CD4-positive, alpha-beta T cell (primary cell): Measurements from ENCODE around the gene FOXJ3. TPM values are rescaled to one million over a fixed set of nuclear protein-coding genes. Genes with fewer than 3 reads are reported as not detected.

ENCODE experiments used
- ATAC-seq: fragments of 200-7000 bp; cut with Tn5 transposase; one replicate; pipeline ENCODE4 v1.10.0; 2022; ENCODE audit warnings: mild to moderate bottlenecking; ENCODE audit not compliant: poor library complexity
- CTCF ChIA-PET: fragments of 350-600 bp; sonication (Branson Sonifier 250); formaldehyde crosslinking; loops from one replicate; lab custom pipeline; 2021; ENCODE audit warnings: antibody characterized with exemption, inconsistent platforms; lab: Charles Lee
- POLR2A ChIA-PET: fragments of 350-600 bp; sonication (Branson Sonifier 250); formaldehyde crosslinking; loops from one replicate; lab custom pipeline; 2021; ENCODE audit warnings: antibody characterized with exemption, inconsistent platforms; lab: Charles Lee
- DNase-seq, 14 experiments: peaks; one replicate each; pipeline ENCODE4 v3.0.0-alpha.2; 2013 to 2020; ENCODE audit warnings: mixed read lengths in 2 of 14
- H3K27ac ChIP-seq, 2 donors: one replicate each; pipeline versions ENCODE4 v1.5.1 to v1.7.0; 2013; ENCODE audit warnings: low read length in 2 of 2, low read depth in 1 of 2, mild to moderate bottlenecking in 1 of 2
- H3K27me3 ChIP-seq, 2 experiments: 1 replicate in 1 of 2; 2 replicates in 1 of 2; pipeline versions ENCODE4 v1.6.1 to v1.7.0; 2013; ENCODE audit warnings: low read length in 2 of 2, control low read depth in 1 of 2, mild to moderate bottlenecking in 1 of 2, moderate library complexity in 1 of 2; ENCODE audit not compliant: insufficient read depth in 2 of 2, control insufficient read depth in 1 of 2
- H3K36me3 ChIP-seq: one replicate; pipeline ENCODE4 v1.6.1; 2013; ENCODE audit warnings: low read length, control low read depth; ENCODE audit not compliant: insufficient read depth
- H3K4me1 ChIP-seq: one replicate; pipeline ENCODE4 v1.6.1; 2013; ENCODE audit warnings: low read length, control low read depth; ENCODE audit not compliant: insufficient read depth
- H3K4me3 ChIP-seq: one replicate; pipeline ENCODE4 v1.5.1; 2013; ENCODE audit warnings: mild to moderate bottlenecking, low read length, moderate library complexity
- H3K9me3 ChIP-seq, 2 experiments: 1 replicate in 1 of 2; 2 replicates in 1 of 2; pipeline versions ENCODE4 v1.6.1 to v1.7.0; 2013; ENCODE audit warnings: low read length in 2 of 2, mild to moderate bottlenecking in 2 of 2, control low read depth in 1 of 2, moderate library complexity in 1 of 2; ENCODE audit not compliant: control insufficient read depth in 1 of 2, insufficient read depth in 1 of 2
- H3K27ac Mint-ChIP-seq: one replicate; pipeline ENCODE4 v1.8.0; 2020; ENCODE audit warnings: mixed read lengths
- H3K27me3 Mint-ChIP-seq: one replicate; pipeline ENCODE4 v1.8.0; 2021; ENCODE audit warnings: mixed read lengths
- H3K36me3 Mint-ChIP-seq: one replicate; pipeline ENCODE4 v1.8.0; 2021; ENCODE audit warnings: low read depth, mixed read lengths
- H3K4me1 Mint-ChIP-seq: one replicate; pipeline ENCODE4 v1.8.0; 2021; ENCODE audit warnings: low read depth, mixed read lengths
- H3K4me3 Mint-ChIP-seq: one replicate; pipeline ENCODE4 v1.8.0; 2020; ENCODE audit warnings: mild to moderate bottlenecking, mixed read lengths
- H3K9me3 Mint-ChIP-seq: one replicate; pipeline ENCODE4 v1.8.0; 2020; ENCODE audit warnings: mixed read lengths
- CTCF ChIP-seq: fragments of 200-600 bp; IDR thresholded peaks from one replicate; pipeline ENCODE4 v1.8.0; 2022; ENCODE audit warnings: antibody characterized with exemption, mild to moderate bottlenecking
- intact Hi-C, 2 experiments: fragments of 100-400 bp; cut with DNase I in 1 of 2; cut with micrococcal nuclease in 1 of 2; formaldehyde crosslinking; loops; one replicate each; pipeline versions ENCODE4 v1.15.1 to v1.9.0; 2023 to 2025; cut with DNase I, micrococcal nuclease
- total RNA-seq, 174 experiments: library from RNA in 2 of 174; stranded (reverse) in 2 of 174; gene quantifications; one replicate each; pipeline ENCODE4 v1.2.3 and lab custom pipeline; 2021 to 2026

The FOXJ3 gene
- total RNA-seq, 2 experiments from 2014 or later: 73.1 to 74.9 TPM

GRCh38 chr1:42330215-42330614 is 4.8 kb downstream of the FOXJ3 start:
- CTCF ChIA-PET: no interaction called here
- TF ChIP-seq CTCF: no peak

GRCh38 chr1:42328916-42329496 is 6.0 kb downstream of the FOXJ3 start:
- H3K36me3 ChIP-seq: no peaks in the 10 kb centered on the region
- no peaks in the 10 kb centered on the region for H3K9me3 ChIP-seq
- H3K4me3 ChIP-seq: no peak overlapping the region
- CTCF ChIA-PET: interaction anchor here (1.0 to 1.5 kb wide), 2 partner anchors 14 to 156 kb away, joined by 3 read pairs; no protein-coding TSS in a partner anchor
- DNase-seq: no peak
- Mint-ChIP-seq H3K4me3 (peak overlapping the region; percentile 2), H3K27me3 (no peaks in the 10 kb centered on the region), H3K4me1 (peaks cover 95% of the 10 kb centered on the region), H3K36me3 (peaks cover 5% of the 10 kb centered on the region), H3K9me3 (no peaks in the 10 kb centered on the region), H3K27ac (no peak overlapping the region)
- H3K4me1 ChIP-seq: peaks cover 21% of the 10 kb centered on the region
- intact Hi-C loops: no loop called here
- ATAC-seq: no peak
- H3K27ac ChIP-seq: no peak overlapping the region
- POLR2A ChIA-PET: interaction anchor here (0.9 kb wide), 1 partner anchor 8 kb away, joined by 4 read pairs; no protein-coding TSS in a partner anchor
- no peaks in the 10 kb centered on the region for H3K27me3 ChIP-seq
- no peak for TF ChIP-seq CTCF

More at GRCh38 chr1:42330215-42330614, 4.8 kb downstream of the FOXJ3 start:
- H3K27me3 Mint-ChIP-seq: no peaks in the 10 kb centered on the region
- H3K4me1 Mint-ChIP-seq: peaks cover 90% of the 10 kb centered on the region
- H3K36me3 ChIP-seq: no peaks in the 10 kb centered on the region
- no peak overlapping the region for H3K27ac Mint-ChIP-seq
- POLR2A ChIA-PET: no interaction called here
- H3K27ac ChIP-seq: no peak overlapping the region
- peaks cover 22% of the 10 kb centered on the region for H3K4me1 ChIP-seq
- no peak for DNase-seq
- no peaks in the 10 kb centered on the region for H3K9me3 Mint-ChIP-seq
- no peaks in the 10 kb centered on the region for H3K27me3 ChIP-seq
- ATAC-seq: no peak
- no peaks in the 10 kb centered on the region for H3K9me3 ChIP-seq
- peak overlapping the region; percentile 5 for H3K4me3 Mint-ChIP-seq
- no peak overlapping the region for H3K4me3 ChIP-seq
- intact Hi-C loops: loop anchor here (10.0 kb wide), 4 partner anchors 155 to 625 kb away; partner anchors contain the start of genes HIVEP3 (in 1 of the 2) and SLC2A1 (in 1 of the 2)
- H3K36me3 Mint-ChIP-seq: peaks cover 9% of the 10 kb centered on the region

GRCh38 chr1:42328047-42328625 is 6.9 kb downstream of the FOXJ3 start:
- no peaks in the 10 kb centered on the region for H3K9me3 ChIP-seq
- H3K27ac Mint-ChIP-seq: no peak overlapping the region
- H3K36me3 Mint-ChIP-seq: peaks cover 4% of the 10 kb centered on the region
- intact Hi-C loops: no loop called here
- no peak overlapping the region for H3K4me3 ChIP-seq
- no peak overlapping the region for H3K27ac ChIP-seq
- POLR2A ChIA-PET: interaction anchor here (0.7 kb wide), 1 partner anchor 127 kb away, joined by 3 read pairs; no protein-coding TSS in a partner anchor
- H3K4me1 Mint-ChIP-seq: peaks cover 93% of the 10 kb centered on the region
- TF ChIP-seq CTCF: no peak
- CTCF ChIA-PET: interaction anchor here (1.5 kb wide), 1 partner anchor 13 kb away, joined by 3 read pairs; no protein-coding TSS in a partner anchor
- H3K4me3 Mint-ChIP-seq: no peak overlapping the region
- no peaks in the 10 kb centered on the region for H3K27me3 ChIP-seq
- H3K4me1 ChIP-seq: peaks cover 19% of the 10 kb centered on the region
- H3K27me3 Mint-ChIP-seq: no peaks in the 10 kb centered on the region
- no peaks in the 10 kb centered on the region for H3K9me3 Mint-ChIP-seq
- DNase-seq (no peak), ATAC-seq (no peak)
- no peaks in the 10 kb centered on the region for H3K36me3 ChIP-seq
